ENCODE results near the gene VCL. TPM values are rescaled to one million over a fixed set of nuclear protein-coding genes. Genes with fewer than 3 reads are reported as not detected.

VCL gene
- total and polyA plus RNA-seq, 2 of the 8 experiments (the other 6 are each of a cell fraction or from before 2014, with no cell fraction given), result 119 to 377 TPM

GRCh38 chr10:74133923-74134820, 136.3 kb downstream of the VCL start:
- Histone ChIP-seq H2AK5ac (ENCODE audit: low read depth, low read length) (no peak overlapping the region), H3K23ac (ENCODE audit: insufficient read length) (no peak overlapping the region), H3K36me3 (ENCODE audit: control insufficient read depth in 2 of 4, insufficient read depth in 4 of 4, low read length in 3 of 4) (peaks cover 0 to 49% (median 25%) of the 10 kb centered on the region in 4 experiments; a peak in 7 of 8 replicates), H3K79me2 (ENCODE audit: control insufficient read depth in 1 of 2, insufficient read depth in 2 of 2, low read length in 2 of 2) (no peaks in the 10 kb centered on the region), H3K4me2 (ENCODE audit: insufficient read depth in 1 of 2, low read depth in 2 of 2, low read length in 2 of 2) (no peak overlapping the region), H3K27ac (ENCODE audit: low read depth, low read length) (no peak overlapping the region), H3K9ac (replicated peaks in 1 of 4; ENCODE audit: extremely low read depth in 1 of 4, low read depth in 3 of 4, low read length in 3 of 4) (no peak overlapping the region), H3K56ac (replicated peaks; ENCODE audit: insufficient read length, low read depth, low read length) (no peak overlapping the region), H3K9me3 (ENCODE audit: insufficient read depth in 2 of 2, low read depth in 1 of 2, low read length in 1 of 2) (no peaks in the 10 kb centered on the region), H2BK120ac (replicated peaks; ENCODE audit: low read depth, low read length) (no peak overlapping the region), H3K4me3 (ENCODE audit: extremely low read depth in 1 of 4, insufficient read depth in 2 of 4, low read depth in 3 of 4, low read length in 4 of 4) (no peak overlapping the region), H4K91ac (replicated peaks; ENCODE audit: insufficient read length, low read length) (no peak overlapping the region), H3K14ac (ENCODE audit: insufficient read length) (no peak overlapping the region), H2AFZ (ENCODE audit: low read length) (no peak overlapping the region), H3K79me1 (ENCODE audit: low read depth, low read length) (no peaks in the 10 kb centered on the region), H2BK5ac (ENCODE audit: low read depth, low read length) (no peak overlapping the region), H3K23me2 (ENCODE audit: low read depth, low read length) (no peaks in the 10 kb centered on the region), H4K20me1 (replicated peaks in 1 of 2; ENCODE audit: control insufficient read depth in 1 of 2, insufficient read depth in 2 of 2, low read length in 2 of 2) (no peaks in the 10 kb centered on the region), H2BK20ac (ENCODE audit: low read length) (no peak overlapping the region), H4K8ac (ENCODE audit: extremely low read depth, insufficient read depth, low read length) (no peak overlapping the region), H2BK12ac (ENCODE audit: low read depth, low read length) (no peak overlapping the region), H3K4ac (replicated peaks; ENCODE audit: insufficient read length, low read depth, low read length) (no peak overlapping the region), H3K18ac (ENCODE audit: extremely low read depth, low read length) (no peak overlapping the region), H4K5ac (ENCODE audit: insufficient read length, low read depth, low read length) (no peak overlapping the region), H3K27me3 (replicated peaks in 1 of 4; ENCODE audit: control insufficient read depth in 3 of 4, extremely low read depth in 1 of 4, insufficient read depth in 3 of 4, low read length in 3 of 4) (no peaks in the 10 kb centered on the region), H3K4me1 (replicated peaks in 1 of 4; ENCODE audit: control insufficient read depth in 3 of 4, insufficient read depth in 4 of 4, low read length in 3 of 4) (no peaks in the 10 kb centered on the region), H2BK15ac (ENCODE audit: low read length) (no peak overlapping the region)
- ChIA-PET POLR2A (ENCODE audit: partially characterized antibody) (interaction anchor here (0.6 to 1.7 kb wide), 3 partner anchors 14 to 101 kb away, joined by 3 to 6 read pairs (median 4); partner anchors contain the start of genes ADK and AP3M1), CTCF (ENCODE audit: partially characterized antibody) (interaction anchor here (0.6 to 1.8 kb wide), 3 partner anchors 20 to 35 kb away, joined by 3 read pairs; no protein-coding TSS in a partner anchor)
- DNase-seq (ENCODE audit: low read depth in 1 of 2, low spot score in 2 of 2) (no peak), FAIRE-seq (no peak)
- 96% methylated on average over 11 of the region's 11 CpGs; no CpG with 5 or more reads in 1 of the 2 experiments for WGBS, 2 experiments (ENCODE audit: extremely low coverage in 1 of 2, insufficient coverage in 1 of 2, insufficient read length in 1 of 2, insufficient replicate concordance in 2 of 2, low coverage in 1 of 2, low lambda C conversion rate in 2 of 2, missing lambda C conversion rate in 1 of 2)
- TF ChIP-seq SIN3A (conservative IDR thresholded peaks at IDR 0.05 in 1 of 2, IDR thresholded peaks at IDR 0.05 in 1 of 2; ENCODE audit: low read depth in 1 of 2, low read length in 2 of 2) (no peak), SAP30 (IDR thresholded peaks at IDR 0.05; ENCODE audit: insufficient read depth, insufficient replicate concordance, low read length) (no peak), EGR1 (IDR thresholded peaks at IDR 0.05; ENCODE audit: borderline replicate concordance, low read depth, low read length) (no peak), GTF2F1 (IDR thresholded peaks at IDR 0.05; ENCODE audit: borderline replicate concordance, low read depth, low read length) (no peak), BCL11A (IDR thresholded peaks at IDR 0.05; ENCODE audit: low read depth in 2 of 2, low read length in 2 of 2) (no peak), CBX8 (IDR thresholded peaks at IDR 0.05; ENCODE audit: borderline replicate concordance, low read depth, low read length) (no peak), SIRT6 (IDR thresholded peaks at IDR 0.05; ENCODE audit: low read length) (no peak), SRF (IDR thresholded peaks at IDR 0.05; ENCODE audit: low read depth, low read length) (no peak), TBP (IDR thresholded peaks at IDR 0.05; ENCODE audit: low read depth, low read length) (no peak), TAF1 (IDR thresholded peaks at IDR 0.05; ENCODE audit: low read depth, low read length) (no peak), CTBP2 (IDR thresholded peaks at IDR 0.05; ENCODE audit: borderline replicate concordance, insufficient read depth, insufficient read length, low read length) (no peak), TCF12 (IDR thresholded peaks at IDR 0.05; ENCODE audit: low read depth, low read length) (no peak)

Measured in H1 (cell line).